Measurements from ENCODE around the gene CIDEB.

- no peak for TF ChIP-seq EZH2 (IDR thresholded peaks at IDR 0.05; ENCODE audit: borderline replicate concordance, insufficient read depth, low read depth, low read length, poor library complexity, severe bottlenecking)
- peak; percentile 83 for TF ChIP-seq CTCF (IDR thresholded peaks at IDR 0.05)
These were observed 11.2 kb downstream of the CIDEB start for GRCh38 chr14:24296341-24297157.

Measured in B cell (primary cell).